MM.1S (cell line): ENCODE measurements around the gene ISYNA1.

Experiments used
- DNase-seq: peaks from one replicate; pipeline ENCODE4 v3.0.0-alpha.2; 2015
- H2AFZ ChIP-seq: fragments of 300-600 bp; sonication (generic); 2 replicates; pipeline ENCODE4 v1.6.0; 2016; ENCODE audit warnings: antibody characterized with exemption, low read length
- H3F3A ChIP-seq: fragments of 300-600 bp; sonication (generic); 2 replicates; pipeline ENCODE4 v1.6.1; 2016; ENCODE audit warnings: mild to moderate bottlenecking, antibody characterized with exemption, low read length, moderate library complexity, mixed read lengths; ENCODE audit not compliant: insufficient read depth
- H3K27ac ChIP-seq: fragments of 300-600 bp; sonication (generic); 2 replicates; pipeline ENCODE4 v1.5.1; 2016; ENCODE audit warnings: mild to moderate bottlenecking, low read length
- H3K27me3 ChIP-seq: fragments of 300-600 bp; sonication (generic); replicated peaks from 2 replicates; pipeline ENCODE4 v1.6.0; 2016; ENCODE audit warnings: low read length; ENCODE audit not compliant: insufficient read depth
- H3K36me3 ChIP-seq: fragments of 300-600 bp; sonication (generic); replicated peaks from 2 replicates; pipeline ENCODE4 v1.6.1; 2016; ENCODE audit warnings: mild to moderate bottlenecking, low read length, mixed read lengths; ENCODE audit not compliant: insufficient read depth
- H3K4me1 ChIP-seq: fragments of 300-600 bp; sonication (generic); 2 replicates; pipeline ENCODE4 v1.6.1; 2016; ENCODE audit warnings: low read length, mixed read lengths
- H3K4me2 ChIP-seq: fragments of 300-600 bp; sonication (generic); 2 replicates; pipeline ENCODE4 v1.6.0; 2016; ENCODE audit warnings: low read depth, low read length
- H3K4me3 ChIP-seq: fragments of 300-600 bp; sonication (generic); 2 replicates; pipeline ENCODE4 v1.5.1; 2016; ENCODE audit warnings: low read length, mixed read lengths
- H3K79me2 ChIP-seq: fragments of 300-600 bp; sonication (generic); 2 replicates; pipeline ENCODE4 v1.6.1; 2016; ENCODE audit warnings: mixed run types, low read length, mixed read lengths
- H3K9ac ChIP-seq: fragments of 300-600 bp; sonication (generic); 2 replicates; pipeline ENCODE4 v1.6.1; 2016; ENCODE audit warnings: low read length, mixed read lengths
- H3K9me2 ChIP-seq: fragments of 300-600 bp; sonication (generic); replicated peaks from 2 replicates; pipeline ENCODE4 v1.6.1; 2016; ENCODE audit warnings: mild to moderate bottlenecking, low read length, mixed read lengths; ENCODE audit not compliant: insufficient read depth
- H3K9me3 ChIP-seq: fragments of 300-600 bp; sonication (generic); replicated peaks from 2 replicates; pipeline ENCODE4 v1.6.1; 2016; ENCODE audit warnings: mild to moderate bottlenecking, low read length, mixed read lengths; ENCODE audit not compliant: insufficient read depth
- H4K20me1 ChIP-seq: fragments of 300-600 bp; sonication (generic); 2 replicates; pipeline ENCODE4 v1.6.1; 2016; ENCODE audit warnings: mild to moderate bottlenecking, low read length, moderate library complexity, mixed read lengths; ENCODE audit not compliant: insufficient read depth
- CTCF ChIP-seq: fragments of 300-600 bp; sonication (generic); IDR thresholded peaks from 2 replicates; pipeline ENCODE4 v1.5.1; 2016; ENCODE audit warnings: antibody characterized with exemption, low read length, mixed read lengths
- EZH2 ChIP-seq: fragments of 300-600 bp; sonication (generic); optimal IDR thresholded peaks from 2 replicates; pipeline ENCODE3; 2017; ENCODE audit warnings: low read depth, mild to moderate bottlenecking, antibody characterized with exemption, low read length, mixed read lengths
- EZH2phosphoT487 ChIP-seq: fragments of 300-600 bp; sonication (generic); IDR thresholded peaks from 2 replicates; pipeline ENCODE4 v1.6.1; 2018; ENCODE audit warnings: antibody characterized with exemption, low read length

ISYNA1 gene

GRCh38 chr19:18443831-18444230 is 5.9 kb upstream of the ISYNA1 start:
- DNase-seq, result no peak
- H3K79me2 ChIP-seq, result peaks cover 14% of the 10 kb centered on the region
- no peaks in the 10 kb centered on the region for H3K9me3 ChIP-seq
- no peaks in the 10 kb centered on the region; the same call in 1 of the 2 replicates for H4K20me1 ChIP-seq
- no peak overlapping the region for H2AFZ ChIP-seq
- peaks cover 6% of the 10 kb centered on the region; the same call in 1 of the 2 replicates for H3K36me3 ChIP-seq
- no peaks in the 10 kb centered on the region for H3K9me2 ChIP-seq
- no peak overlapping the region for H3K4me3 ChIP-seq
- H3K4me2 ChIP-seq, result no peak overlapping the region
- peaks cover 17% of the 10 kb centered on the region; the same call in 1 of the 2 replicates for H3F3A ChIP-seq
- TF ChIP-seq EZH2phosphoT487 (no peak), CTCF (no peak), EZH2 (no peak)
- H3K27ac ChIP-seq, result no peak overlapping the region
- H3K27me3 ChIP-seq, result no peaks in the 10 kb centered on the region
- H3K9ac ChIP-seq, result no peak overlapping the region
- H3K4me1 ChIP-seq, result no peaks in the 10 kb centered on the region

GRCh38 chr19:18443406-18443805 is 5.5 kb upstream of the ISYNA1 start:
- peaks cover 10% of the 10 kb centered on the region for H3K79me2 ChIP-seq
- no peaks in the 10 kb centered on the region for H3K4me1 ChIP-seq
- no peak overlapping the region for H3K9ac ChIP-seq
- no peak overlapping the region for H3K27ac ChIP-seq
- H3K4me3 ChIP-seq, result no peak overlapping the region
- no peaks in the 10 kb centered on the region for H3K27me3 ChIP-seq
- H4K20me1 ChIP-seq, result no peaks in the 10 kb centered on the region; the same call in 1 of the 2 replicates
- H3F3A ChIP-seq, result peaks cover 17% of the 10 kb centered on the region; the same call in 1 of the 2 replicates
- H3K9me3 ChIP-seq, result no peaks in the 10 kb centered on the region
- no peak overlapping the region for H3K4me2 ChIP-seq
- no peak for DNase-seq
- TF ChIP-seq EZH2 (no peak), CTCF (no peak), EZH2phosphoT487 (no peak)
- H2AFZ ChIP-seq, result no peak overlapping the region
- peaks cover 6% of the 10 kb centered on the region; the same call in 1 of the 2 replicates for H3K36me3 ChIP-seq
- no peaks in the 10 kb centered on the region for H3K9me2 ChIP-seq

GRCh38 chr19:18442941-18443340 is 5.0 kb upstream of the ISYNA1 start:
- TF ChIP-seq CTCF (no peak), EZH2 (no peak), EZH2phosphoT487 (no peak)
- Histone ChIP-seq H3K36me3 (peaks cover 6% of the 10 kb centered on the region; the same call in 1 of the 2 replicates), H3K4me2 (no peak overlapping the region), H3K4me1 (no peaks in the 10 kb centered on the region), H3K27ac (no peak overlapping the region), H3K4me3 (no peak overlapping the region), H3K27me3 (no peaks in the 10 kb centered on the region), H3K9ac (no peak overlapping the region), H3K79me2 (peaks cover 6% of the 10 kb centered on the region), H2AFZ (no peak overlapping the region), H4K20me1 (no peaks in the 10 kb centered on the region), H3K9me3 (no peaks in the 10 kb centered on the region), H3F3A (peaks cover 17% of the 10 kb centered on the region; the same call in 1 of the 2 replicates), H3K9me2 (no peaks in the 10 kb centered on the region)
- DNase-seq, result no peak
